CD4-positive, alpha-beta T cell treated with Interleukin-15 for 4 hours (primary cell): ENCODE measurements around the gene UBE2G2.
A peak's percentile ranks its signal among the peaks of the same experiment; 100 is the strongest.

Source experiments
- DNase-seq: peaks from one replicate; pipeline ENCODE4 v3.0.0-alpha.2; 2020; ENCODE audit warnings: low spot score

UBE2G2 gene

DNA sequence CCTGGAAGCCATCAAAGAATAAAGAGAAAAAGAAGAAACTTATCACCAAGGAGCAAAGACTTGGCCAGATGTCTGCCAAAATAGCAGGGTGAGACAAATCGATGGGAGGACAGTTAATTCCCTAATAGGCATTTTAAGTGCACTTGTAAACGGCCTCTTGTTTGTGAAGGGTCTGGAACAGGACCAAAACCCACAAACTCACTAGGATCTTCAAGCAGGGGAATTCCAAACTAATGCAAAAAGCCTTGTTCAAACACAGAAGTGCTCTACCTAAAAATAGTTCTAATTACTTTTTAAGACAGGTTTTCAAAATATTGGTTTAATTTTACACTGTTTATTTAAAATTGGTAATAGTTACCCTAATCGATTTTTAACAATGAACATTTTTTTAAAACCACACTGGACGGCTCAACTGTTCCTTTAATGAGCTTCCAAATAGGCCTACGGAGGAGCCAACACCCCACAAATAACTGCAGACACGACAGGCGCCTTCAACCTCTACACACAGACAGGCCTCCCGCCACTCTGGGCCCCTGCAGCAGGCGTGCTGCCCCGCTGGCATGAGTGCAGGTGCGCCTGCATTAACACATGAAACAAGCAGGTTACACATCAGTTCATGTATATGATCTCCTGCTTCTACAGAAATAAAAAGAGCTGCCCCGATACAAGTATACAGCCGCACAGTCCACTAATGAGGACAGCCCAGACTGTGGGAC, 15.8 kb downstream of the UBE2G2 start:
- DNase-seq, result no peak

DNA sequence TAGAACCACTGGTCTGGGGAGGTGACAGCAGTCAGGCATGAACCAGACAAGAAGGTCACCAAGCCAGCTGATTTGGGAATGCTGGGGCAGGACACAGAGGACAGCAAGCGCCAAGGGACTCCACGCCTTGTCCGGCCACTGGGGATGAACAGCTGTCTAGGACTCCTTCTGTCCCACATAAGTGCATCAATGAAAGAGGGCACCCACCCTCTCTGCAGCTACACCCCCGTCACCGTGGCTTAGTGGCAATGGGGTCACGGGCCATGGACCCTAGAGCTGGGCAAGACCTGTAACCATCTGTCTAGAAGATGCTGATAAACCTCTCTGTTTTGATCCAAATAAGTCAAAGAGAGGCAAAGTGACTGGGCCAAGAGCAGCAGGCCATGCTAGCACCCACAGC, 16.8 kb downstream of the UBE2G2 start:
- no peak for DNase-seq

DNA sequence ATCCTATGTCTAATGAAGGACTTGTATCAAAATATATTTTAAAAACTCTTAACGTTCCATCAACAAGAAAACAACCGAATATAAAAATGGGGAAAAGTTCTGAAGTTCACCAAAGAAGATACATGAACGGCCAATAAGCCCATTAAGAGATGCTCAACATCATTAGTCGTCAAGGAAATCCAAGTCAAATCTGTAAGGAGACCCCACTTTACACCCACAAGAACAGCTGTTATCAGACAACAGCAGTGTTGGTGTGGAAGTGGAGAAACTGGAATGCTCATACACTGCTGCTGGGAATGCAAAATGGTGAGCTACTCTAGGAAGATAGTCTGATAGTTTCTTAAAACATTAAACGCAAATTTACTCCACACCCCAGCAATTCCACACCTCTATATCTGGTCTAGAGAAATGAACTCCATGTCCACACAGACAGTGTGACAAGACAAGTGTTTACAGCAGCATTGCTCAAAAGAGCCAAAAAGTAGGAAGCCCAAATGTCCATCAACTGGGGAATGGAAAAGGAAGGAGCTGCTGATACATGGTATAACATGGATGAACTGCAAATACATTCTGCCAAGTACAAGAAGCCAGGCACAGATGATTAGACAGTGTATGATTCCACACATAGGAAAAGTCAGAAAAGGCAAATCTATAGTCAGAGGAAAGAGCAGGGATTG, 18.5 kb downstream of the UBE2G2 start:
- no peak for DNase-seq

DNA sequence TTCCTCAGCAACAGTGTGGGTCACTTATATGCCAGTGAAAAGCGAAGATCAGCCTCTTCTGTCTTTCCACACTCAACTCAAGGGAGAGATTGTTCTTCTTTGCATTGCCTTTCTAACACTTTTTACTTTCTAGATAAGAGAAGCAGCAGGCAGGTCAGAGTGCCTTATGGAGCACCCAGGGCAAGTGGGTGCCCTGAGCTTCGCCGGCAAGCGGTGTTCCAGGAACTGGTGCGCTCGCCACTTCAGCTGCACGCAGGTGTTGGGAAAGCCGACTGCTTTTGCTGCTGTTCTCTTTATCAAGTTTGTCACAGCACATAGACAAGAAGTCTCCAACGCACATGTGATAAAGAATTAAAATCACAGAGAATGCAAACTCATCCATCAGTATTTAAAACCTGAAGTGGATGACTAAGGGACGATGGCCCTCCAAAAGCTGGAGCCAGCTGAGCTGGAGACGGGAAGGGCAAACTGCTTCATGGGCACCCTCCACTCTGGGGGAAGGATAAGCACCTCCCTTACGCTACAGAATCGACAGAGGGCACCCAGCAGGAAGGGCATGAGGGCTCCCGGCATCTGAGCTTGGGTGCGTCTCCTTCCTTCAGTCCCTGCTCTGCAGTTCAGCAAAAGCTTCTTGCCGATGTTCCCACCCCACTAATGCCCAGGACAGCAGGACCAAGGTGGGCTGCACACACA, 20.7 kb downstream of the UBE2G2 start:
- no peak for DNase-seq

DNA sequence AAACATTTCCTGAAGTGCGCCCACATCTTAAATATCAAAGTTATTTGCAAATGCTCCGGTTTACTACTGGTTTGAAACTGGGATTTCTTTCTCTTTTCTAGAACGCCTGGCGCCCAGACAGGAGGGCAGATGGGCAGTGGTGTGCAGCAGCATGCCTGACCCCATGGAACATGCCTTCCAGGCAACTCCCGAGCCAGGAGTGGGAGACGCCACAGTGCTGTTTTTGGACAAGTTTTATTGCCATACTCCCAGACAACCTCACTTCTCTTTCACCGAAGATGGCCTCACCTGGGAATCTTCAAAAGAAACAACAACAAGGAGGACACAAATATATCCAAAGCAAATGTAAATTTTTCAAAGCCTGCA, 21.5 kb downstream of the UBE2G2 start:
- no peak for DNase-seq

DNA sequence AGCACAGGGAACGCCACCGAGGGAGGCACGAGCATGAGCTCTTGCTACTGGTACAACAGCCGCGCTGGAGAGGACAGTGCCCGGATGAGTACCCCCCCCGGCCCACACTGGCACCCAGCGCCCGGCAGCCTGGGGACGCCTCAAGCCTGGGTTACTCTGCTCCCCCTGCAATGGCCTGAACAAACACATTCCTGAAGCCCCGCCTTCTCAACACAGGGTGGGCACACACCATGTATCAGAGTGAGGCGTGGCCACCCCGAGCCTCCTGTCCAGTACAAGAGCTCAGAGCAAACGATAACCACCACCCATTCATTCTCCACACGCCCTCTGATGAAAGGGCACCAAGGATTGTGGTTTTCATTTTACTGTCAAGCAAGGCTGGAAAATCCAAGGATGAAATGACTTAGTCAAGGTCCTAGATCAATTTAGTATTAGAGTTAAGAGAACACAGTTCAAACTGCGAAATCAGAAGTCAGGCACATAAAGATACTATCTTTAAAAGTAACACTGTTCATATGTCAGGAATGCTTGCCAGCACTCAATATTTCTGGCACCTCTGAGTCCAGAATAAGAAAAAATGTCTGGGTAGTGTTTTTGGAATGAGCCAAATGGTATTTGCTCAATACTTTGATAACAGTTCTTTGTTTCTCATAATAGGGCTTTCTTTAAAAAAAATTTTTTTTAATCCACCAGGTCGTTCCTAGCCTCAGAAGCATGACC, 22.0 kb downstream of the UBE2G2 start:
- DNase-seq, result no peak

DNA sequence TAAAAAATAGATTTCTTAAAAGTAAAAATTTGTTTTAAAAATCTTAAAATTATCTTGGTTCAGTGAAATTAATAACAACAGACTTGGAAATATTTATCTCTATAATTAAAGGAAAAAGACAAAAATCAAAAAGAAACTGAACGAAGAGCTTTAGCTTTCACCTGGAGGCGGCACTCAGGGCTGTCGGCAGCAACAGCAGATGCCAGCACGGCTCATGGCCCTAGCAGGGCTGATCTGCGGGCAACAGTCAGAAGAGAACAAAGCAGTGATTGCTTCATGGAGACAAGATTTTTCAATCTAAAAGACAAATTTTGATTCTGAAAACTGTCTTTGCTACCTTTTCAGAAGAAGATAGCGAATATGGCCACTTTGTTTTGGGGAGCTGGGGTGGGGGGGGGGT, 22.6 kb downstream of the UBE2G2 start:
- DNase-seq, result no peak

DNA sequence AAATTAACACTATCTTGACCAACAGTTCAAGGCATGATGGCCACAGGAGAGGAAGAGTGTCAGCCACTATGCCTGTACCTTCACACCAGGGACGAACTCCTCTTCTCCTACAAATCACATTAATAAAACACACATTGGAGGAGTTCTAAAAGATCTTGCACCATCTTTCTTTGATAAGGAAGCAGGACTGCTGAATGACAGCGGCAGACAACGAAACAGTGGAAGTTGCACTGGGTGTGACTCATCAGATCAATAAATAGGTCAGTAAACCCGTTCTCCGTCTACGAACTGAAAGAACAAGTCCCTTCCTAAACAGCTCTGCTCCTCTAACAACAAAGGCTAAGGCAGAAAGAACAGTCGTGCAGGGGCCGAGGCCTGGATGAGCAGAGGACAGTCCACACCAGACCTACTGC, 23.1 kb downstream of the UBE2G2 start:
- DNase-seq, result no peak

DNA sequence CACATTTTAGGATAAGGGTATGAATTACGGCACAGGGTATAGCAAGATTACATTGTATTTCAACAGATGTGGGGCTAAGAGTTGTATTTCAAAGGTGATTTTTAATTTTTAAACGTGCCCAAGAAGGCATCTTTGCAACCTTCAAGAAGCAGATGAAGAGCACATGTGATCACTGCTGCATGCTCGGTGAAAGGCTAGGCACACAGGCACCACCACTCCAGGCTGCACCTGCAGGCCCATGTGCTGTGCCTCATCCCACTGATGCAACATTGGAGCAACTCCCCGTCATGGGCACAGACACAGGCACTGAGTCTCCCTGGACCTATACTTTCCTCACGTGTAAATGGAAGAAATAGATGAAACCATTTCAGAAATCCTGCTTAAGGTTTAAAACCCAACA, 23.5 kb downstream of the UBE2G2 start:
- no peak for DNase-seq

DNA sequence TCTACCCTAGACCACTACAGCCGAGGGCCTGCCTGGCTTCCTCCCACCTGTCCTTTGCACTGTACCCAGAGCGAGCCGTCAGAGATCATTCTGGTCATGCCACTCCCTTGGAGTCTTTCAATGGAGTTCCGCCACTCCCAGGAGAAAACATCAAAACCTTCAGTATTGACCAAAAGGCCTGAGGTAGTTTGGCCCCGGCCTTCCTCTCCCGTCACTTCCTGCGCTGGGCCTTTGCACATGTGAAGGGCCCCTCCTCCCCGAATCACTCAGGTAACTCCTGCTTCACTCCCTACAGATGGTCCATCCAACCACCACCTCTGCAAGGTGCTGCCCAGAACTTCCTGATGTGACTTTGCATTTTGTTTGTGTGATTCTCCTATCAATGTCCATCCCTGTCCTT, 26.6 kb downstream of the UBE2G2 start:
- no peak for DNase-seq

DNA sequence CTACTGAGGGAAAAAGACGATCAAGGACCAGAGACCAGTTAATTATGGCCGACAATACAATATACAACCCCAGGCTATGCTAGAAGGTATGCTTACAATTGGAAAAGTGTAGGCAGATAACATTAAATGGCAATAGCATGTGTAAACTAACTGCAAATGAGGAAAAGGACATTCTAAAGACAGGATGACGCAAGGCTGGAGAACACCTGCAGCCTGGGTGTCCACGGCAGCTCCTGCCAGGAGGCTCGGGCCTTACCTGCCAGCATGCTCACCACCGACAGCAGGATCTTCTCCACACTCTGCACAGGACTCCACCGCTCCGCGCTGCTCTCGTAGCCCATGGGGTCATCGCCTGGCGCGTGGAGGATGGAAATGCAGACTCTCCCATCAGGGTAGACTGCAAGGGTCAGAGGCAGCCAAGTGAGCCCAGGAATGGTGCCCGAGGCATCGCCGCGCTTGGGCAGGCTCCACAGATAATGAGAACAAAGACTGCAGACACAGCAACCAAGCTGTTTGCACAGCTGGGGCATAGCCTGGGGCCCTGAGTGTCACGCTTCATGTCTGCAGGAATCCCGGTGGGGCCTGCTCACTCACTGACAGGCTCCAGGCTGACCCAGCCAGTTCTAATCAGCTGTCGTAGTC, 28.2 kb downstream of the UBE2G2 start:
- no peak for DNase-seq

DNA sequence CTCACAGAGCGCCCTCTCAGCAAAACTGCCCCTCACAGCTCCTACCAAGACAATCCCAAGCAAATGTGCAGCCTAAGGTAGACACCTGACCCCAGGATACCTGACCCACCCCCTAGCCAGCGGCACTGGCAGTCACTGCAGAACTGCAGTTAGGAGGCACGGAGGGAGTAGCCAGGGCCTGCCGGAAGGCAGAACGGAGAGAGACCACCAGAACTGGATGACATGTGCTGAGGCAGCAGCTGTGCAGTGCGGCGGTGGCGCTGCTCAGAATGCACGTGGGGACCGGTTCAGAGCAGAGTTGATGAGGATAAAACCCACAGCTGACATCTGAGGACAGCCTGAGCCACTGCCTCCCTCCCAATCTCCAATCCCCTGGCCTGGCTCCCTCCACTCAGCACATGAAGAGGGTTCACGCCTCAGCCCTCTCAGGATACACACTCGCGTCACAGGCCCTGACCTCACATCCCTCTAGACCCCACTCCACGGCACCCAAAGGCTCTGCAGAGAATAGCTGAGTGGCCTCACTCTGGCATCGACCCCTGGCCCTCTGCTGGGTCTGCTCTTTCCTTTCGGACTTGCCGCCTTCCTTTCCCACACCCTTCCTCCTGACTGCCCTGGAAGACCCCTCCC, 29.6 kb downstream of the UBE2G2 start:
- no peak for DNase-seq

DNA sequence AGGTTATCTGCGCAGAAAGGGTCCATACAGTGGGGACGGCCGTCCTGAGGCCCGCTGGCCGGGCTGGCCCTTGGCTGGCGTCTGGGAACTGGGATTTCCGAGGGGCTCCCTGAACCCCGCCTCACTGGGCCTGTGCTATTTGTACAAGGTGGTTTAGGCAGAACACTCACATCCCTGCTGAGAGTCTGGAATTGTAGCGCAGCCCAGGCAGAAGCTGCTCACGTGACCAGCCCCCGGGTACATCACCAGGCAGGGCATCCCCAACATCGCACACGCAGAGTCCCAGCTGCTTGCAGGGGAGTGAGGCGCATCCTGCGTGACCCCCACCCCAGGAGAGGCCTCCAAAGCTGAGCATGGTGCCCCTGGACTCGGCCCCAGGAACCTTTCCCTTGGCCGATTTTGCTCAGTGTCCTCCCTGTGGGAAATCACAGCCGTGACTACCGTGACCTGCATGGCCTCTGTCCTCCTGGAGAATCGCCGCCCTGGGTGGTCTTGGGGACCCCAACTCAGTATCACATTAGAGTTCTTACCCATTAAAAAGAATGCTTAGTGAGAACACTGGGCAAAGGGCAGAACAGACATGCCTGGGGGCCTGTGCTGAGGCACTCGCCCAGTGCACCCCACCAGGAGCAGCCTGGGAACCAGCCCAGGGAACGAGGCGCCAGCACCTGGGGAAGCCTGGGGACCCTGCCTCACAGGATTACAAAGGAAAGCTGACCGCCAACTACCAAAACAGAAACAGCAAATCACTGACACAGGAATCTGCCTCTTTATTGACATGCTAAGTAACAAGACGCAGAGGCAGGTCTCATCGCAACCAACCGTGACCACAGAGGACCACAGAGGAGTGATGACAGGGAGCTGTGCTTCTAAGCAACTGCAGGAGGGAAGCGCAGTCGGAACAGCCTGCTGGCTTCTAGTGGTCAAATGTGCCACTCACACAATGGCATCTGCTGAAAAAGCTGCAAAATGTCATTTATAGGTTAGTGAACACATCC, 33.5 kb downstream of the UBE2G2 start:
- no peak for DNase-seq

DNA sequence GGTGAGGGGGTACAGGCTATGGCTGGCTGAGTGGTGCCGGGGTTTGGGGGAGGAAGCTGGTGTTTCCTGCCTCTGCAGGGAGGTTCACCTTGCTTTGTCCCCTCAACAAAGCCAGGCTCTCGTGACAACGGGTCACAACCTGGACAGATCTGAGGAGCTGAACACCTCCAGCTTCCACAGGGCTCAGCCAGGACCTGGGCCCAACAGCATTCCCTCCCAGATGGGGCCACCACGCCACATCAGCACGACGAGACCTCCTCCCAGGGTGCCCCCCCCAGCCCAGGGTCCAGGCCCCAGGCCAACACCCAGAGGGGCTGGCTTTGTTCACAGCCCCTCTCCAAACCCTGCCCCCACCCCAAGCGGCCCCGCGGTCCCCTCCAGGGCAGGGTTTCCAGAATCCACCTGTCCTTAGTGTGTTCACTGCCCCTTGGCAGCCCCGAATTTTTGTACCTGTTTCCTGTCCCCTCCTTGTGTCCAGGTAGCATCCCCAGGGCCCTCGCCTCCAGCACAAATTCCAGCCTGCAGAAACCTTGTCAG, 34.7 kb downstream of the UBE2G2 start:
- DNase-seq, result no peak

DNA sequence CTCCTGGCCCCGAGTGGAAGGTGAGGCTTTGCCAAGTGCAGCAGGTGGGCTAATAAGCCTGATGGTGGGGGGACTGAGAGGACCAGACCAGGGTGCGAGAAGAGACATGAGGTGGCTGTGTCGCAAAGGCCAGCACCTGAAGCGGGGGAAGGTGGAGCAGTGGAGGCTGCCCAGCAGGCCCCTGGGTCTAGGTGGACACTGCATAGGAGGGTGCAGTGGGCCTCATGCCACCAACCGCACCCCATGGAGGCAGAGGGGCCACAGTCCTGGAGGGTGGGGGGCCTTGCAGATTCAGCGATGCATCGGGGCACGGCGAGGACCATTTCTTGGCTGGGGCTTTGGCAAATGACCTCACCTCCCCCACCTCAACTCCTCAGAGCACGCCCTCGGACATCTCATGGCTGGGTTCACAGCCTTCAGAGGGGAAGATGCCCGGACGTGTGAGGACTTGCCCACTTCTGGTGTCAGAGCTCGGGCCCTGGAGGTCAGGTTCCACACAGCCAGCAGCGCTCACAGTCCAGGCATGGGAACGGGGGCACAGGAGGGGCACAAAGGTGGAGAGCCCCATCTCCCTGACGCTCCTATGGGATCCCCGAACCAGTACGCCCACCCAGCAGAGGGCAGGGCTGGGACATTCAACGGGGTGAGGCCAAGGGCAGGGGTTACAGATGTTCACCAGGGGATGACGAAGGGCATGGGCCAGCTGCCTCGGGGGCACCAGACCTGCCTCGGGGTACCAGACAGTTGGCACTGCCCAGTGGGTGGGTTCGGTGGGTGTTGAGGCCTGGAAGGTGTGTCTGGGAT, 35.4 kb downstream of the UBE2G2 start:
- no peak for DNase-seq

DNA sequence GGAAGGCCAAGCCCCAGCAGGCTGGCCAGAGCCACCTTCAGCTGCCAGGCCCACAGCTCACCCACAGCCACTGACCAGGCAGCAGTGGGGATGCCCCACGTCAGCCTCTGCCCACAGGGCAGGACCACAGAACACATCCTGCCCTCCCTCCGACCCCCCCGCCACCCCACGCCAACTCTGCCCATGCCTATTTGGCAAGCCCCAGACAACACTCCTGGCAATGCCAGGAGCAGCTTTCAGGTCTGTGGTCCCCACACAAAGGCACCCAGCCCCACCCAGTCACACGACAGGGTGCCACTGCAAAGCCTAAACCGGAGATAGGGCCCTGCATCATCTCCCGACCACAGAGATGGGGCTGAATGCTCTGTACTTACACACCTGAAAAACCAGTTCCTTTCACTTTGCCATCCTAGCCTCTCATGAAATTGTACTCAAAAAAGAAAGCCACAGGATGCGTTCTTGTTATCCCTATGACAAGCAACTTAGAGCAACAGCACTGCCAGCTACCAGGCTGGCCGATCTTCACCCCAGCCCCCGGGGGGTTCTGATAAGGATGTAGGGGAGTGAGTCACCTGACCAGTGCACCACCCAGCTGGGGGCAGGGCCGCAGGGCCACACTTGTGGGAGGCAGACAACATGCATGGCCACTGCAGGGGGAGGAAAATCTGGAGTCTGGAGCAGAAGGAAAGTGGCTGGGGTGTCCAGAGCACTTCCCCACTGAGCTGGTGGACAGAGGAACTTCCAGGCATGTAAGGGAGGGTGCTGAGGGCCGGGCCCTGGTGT, 36.2 kb downstream of the UBE2G2 start:
- peak; percentile 33 for DNase-seq

DNA sequence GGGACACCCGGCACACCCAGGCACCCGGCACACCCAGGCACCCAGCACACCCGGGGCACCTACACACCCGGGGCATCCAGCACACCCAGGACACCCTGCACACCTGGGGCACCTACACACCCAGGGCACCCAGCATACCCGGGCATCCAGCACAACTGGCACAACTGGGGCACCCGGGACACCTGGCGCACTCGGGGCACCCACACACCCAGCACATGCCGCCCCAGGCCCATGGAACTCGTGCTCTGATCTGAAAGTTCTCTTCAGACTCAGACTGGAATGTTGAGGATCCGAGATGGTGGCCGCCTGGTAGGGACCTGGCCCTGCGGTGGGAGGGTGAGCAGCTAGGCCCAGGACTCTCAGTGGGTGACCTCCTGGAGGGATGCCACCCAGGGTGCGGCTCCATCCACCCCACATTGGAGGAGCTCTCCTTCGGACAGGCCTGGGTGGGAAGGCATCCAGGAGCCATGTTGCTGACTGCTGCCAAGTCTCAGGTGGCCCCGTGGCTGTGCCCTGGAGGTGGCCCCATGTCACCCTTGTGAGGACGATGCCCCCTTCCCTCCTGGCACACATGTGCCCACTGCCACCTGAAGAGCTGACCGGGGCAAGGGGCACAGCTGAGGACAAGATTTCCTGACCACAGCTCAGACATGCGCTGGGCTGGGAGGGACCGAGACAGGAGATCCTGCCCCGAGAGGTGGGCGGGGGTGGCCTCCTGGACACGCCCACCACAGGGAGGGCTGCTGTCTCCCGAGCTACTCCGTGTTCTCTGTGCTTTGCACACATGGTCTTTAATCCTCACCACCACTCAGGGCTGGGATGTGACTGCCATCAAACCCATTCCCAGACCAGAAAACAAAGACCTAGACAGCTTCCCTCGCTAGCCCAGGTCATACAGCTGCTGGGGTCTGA, 37.0 kb downstream of the UBE2G2 start:
- no peak for DNase-seq
